T-cell (primary cell): ENCODE results near the gene HS6ST3. TPM values are rescaled to one million over a fixed set of nuclear protein-coding genes. Genes with fewer than 3 reads are reported as not detected.

Source experiments
- ATAC-seq, 4 experiments: fragments of 200-7000 bp in 3 of 4; fragments of 150-1000 bp in 1 of 4; cut with Tn5 transposase; replicated peaks in 1 of 4; 1 replicate in 3 of 4; 2 replicates in 1 of 4; pipeline ENCODE4 v1.10.0; 2021; ENCODE audit warnings: moderate library complexity in 3 of 4, mild to moderate bottlenecking in 2 of 4, moderate number of reproducible peaks in 1 of 4
- CTCF ChIA-PET, 2 donors: fragments of 300-600 bp; sonication (Branson Sonifier 250); formaldehyde crosslinking; loops; one replicate each; lab custom pipeline; 2022; ENCODE audit warnings: antibody characterized with exemption in 2 of 2; lab: Charles Lee
- POLR2A ChIA-PET, 2 donors: fragments of 300-600 bp; sonication (Branson Sonifier 250); formaldehyde crosslinking; loops; one replicate each; lab custom pipeline; 2022; ENCODE audit warnings: antibody characterized with exemption in 2 of 2; lab: Charles Lee
- DNase-seq, 35 experiments: peaks; one replicate each; pipeline versions ENCODE4 v3.0.0 to v3.0.0-alpha.2; 2013 to 2023
- H3K27ac ChIP-seq: one replicate; pipeline ENCODE4 v1.5.1; 2013; ENCODE audit warnings: low read length
- H3K27me3 ChIP-seq, 2 experiments: replicated peaks in 1 of 2; 1 replicate in 1 of 2; 2 replicates in 1 of 2; pipeline versions ENCODE4 v1.6.1 to v1.7.0; 2013; ENCODE audit warnings: low read length in 1 of 2, mixed read lengths in 1 of 2; ENCODE audit not compliant: control insufficient read depth in 2 of 2, insufficient read depth in 2 of 2; ENCODE audit errors: extremely low read depth in 1 of 2
- H3K36me3 ChIP-seq, 2 donors: 1 replicate in 1 of 2; 2 replicates in 1 of 2; pipeline versions ENCODE4 v1.6.1 to v1.7.0; 2013; ENCODE audit warnings: low read length in 1 of 2; ENCODE audit not compliant: control insufficient read depth in 2 of 2, insufficient read depth in 1 of 2; ENCODE audit errors: extremely low read depth in 1 of 2
- H3K4me1 ChIP-seq, 2 experiments: 1 replicate in 1 of 2; 2 replicates in 1 of 2; pipeline versions ENCODE4 v1.6.1 to v1.7.0; 2013; ENCODE audit warnings: low read length in 2 of 2, mixed read lengths in 1 of 2; ENCODE audit not compliant: insufficient read depth in 2 of 2, control insufficient read depth in 1 of 2; ENCODE audit errors: extremely low read depth in 1 of 2
- H3K4me3 ChIP-seq, 2 donors: 1 replicate in 1 of 2; 2 replicates in 1 of 2; pipeline versions ENCODE4 v1.5.1 to v1.7.0; 2013; ENCODE audit warnings: mild to moderate bottlenecking in 2 of 2, low read length in 1 of 2, moderate library complexity in 1 of 2; ENCODE audit not compliant: control insufficient read depth in 1 of 2; ENCODE audit errors: extremely low read depth in 1 of 2
- H3K9me3 ChIP-seq: 2 replicates; pipeline ENCODE4 v1.7.0; 2013
- H3K27ac Mint-ChIP-seq, 2 donors: one replicate each; pipeline ENCODE4 v1.8.0; 2020 to 2021; ENCODE audit warnings: mild to moderate bottlenecking in 2 of 2, mixed read lengths in 2 of 2
- H3K27me3 Mint-ChIP-seq, 2 donors: one replicate each; pipeline ENCODE4 v1.8.0; 2021 to 2022; ENCODE audit warnings: mixed read lengths in 2 of 2
- H3K36me3 Mint-ChIP-seq: one replicate; pipeline ENCODE4 v1.8.0; 2021; ENCODE audit warnings: mixed read lengths
- H3K4me1 Mint-ChIP-seq, 3 donors: one replicate each; pipeline ENCODE4 v1.8.0; 2020 to 2022; ENCODE audit warnings: mixed read lengths in 3 of 3, mild to moderate bottlenecking in 1 of 3
- H3K4me3 Mint-ChIP-seq, 3 donors: one replicate each; pipeline ENCODE4 v1.8.0; 2020 to 2022; ENCODE audit warnings: mild to moderate bottlenecking in 3 of 3, mixed read lengths in 3 of 3, moderate library complexity in 3 of 3
- H3K9me3 Mint-ChIP-seq, 3 donors: one replicate each; pipeline ENCODE4 v1.8.0; 2020 to 2022; ENCODE audit warnings: mixed read lengths in 3 of 3
- WGBS: methylation state at CpG from one replicate; pipeline ENCODE4 v1.1.5; 2013; ENCODE audit warnings: missing lambda C conversion rate; ENCODE audit not compliant: insufficient coverage; 5-methylcytosine and 5-hydroxymethylcytosine counted together
- total RNA-seq, 35 experiments: library from RNA in 6 of 35; stranded (reverse) in 6 of 35; fragments of 120-200 nt in 1 of 35; gene quantifications; one replicate each; pipeline versions ENCODE4 v1.2.1 to v1.2.4 and lab custom pipeline; 2013 to 2026

HS6ST3 gene
- total RNA-seq, 5 donors from 2014 or later (not counting 1 experiment from before 2014, with no cell fraction given): not detected

- 74% methylated on average over 4 of the region's 5 CpGs for WGBS
- no peak for ATAC-seq
- H3K9me3 Mint-ChIP-seq: peaks cover 7 to 18% (median 15%) of the 10 kb centered on the region in 3 donors
- H3K36me3 Mint-ChIP-seq: no peaks in the 10 kb centered on the region
- DNase-seq: no peak
- no peaks in the 10 kb centered on the region for H3K4me1 Mint-ChIP-seq
- H3K27me3 ChIP-seq: no peaks in the 10 kb centered on the region
- H3K9me3 ChIP-seq: no peaks in the 10 kb centered on the region
- ChIA-PET CTCF (no interaction called here), POLR2A (no interaction called here)
- no peaks in the 10 kb centered on the region for H3K36me3 ChIP-seq
- no peak overlapping the region for H3K4me3 ChIP-seq
- no peak overlapping the region for H3K27ac ChIP-seq
- H3K27me3 Mint-ChIP-seq: peaks cover 0 to 4% of the 10 kb centered on the region in 2 donors
- no peaks in the 10 kb centered on the region for H3K4me1 ChIP-seq
- H3K4me3 Mint-ChIP-seq: no peak overlapping the region
- no peak overlapping the region for H3K27ac Mint-ChIP-seq
Measured at GRCh38 chr13:96202315-96202714, 112.4 kb downstream of the HS6ST3 start.

GRCh38 chr13:96203471-96203870, 113.6 kb downstream of the HS6ST3 start:
- H3K27ac Mint-ChIP-seq: no peak overlapping the region
- Histone ChIP-seq H3K36me3 (no peaks in the 10 kb centered on the region), H3K27ac (no peak overlapping the region), H3K27me3 (no peaks in the 10 kb centered on the region), H3K4me3 (no peak overlapping the region), H3K4me1 (no peaks in the 10 kb centered on the region), H3K9me3 (no peaks in the 10 kb centered on the region)
- H3K36me3 Mint-ChIP-seq: no peaks in the 10 kb centered on the region
- DNase-seq (no peak), ATAC-seq (no peak)
- H3K27me3 Mint-ChIP-seq: peaks cover 0 to 4% of the 10 kb centered on the region in 2 donors
- CTCF ChIA-PET: no interaction called here
- POLR2A ChIA-PET: no interaction called here
- peaks cover 7 to 18% (median 15%) of the 10 kb centered on the region in 3 donors for H3K9me3 Mint-ChIP-seq
- H3K4me1 Mint-ChIP-seq: no peaks in the 10 kb centered on the region
- H3K4me3 Mint-ChIP-seq: no peak overlapping the region
- WGBS: no CpG with 5 or more reads among the region's 2 CpGs

DNA sequence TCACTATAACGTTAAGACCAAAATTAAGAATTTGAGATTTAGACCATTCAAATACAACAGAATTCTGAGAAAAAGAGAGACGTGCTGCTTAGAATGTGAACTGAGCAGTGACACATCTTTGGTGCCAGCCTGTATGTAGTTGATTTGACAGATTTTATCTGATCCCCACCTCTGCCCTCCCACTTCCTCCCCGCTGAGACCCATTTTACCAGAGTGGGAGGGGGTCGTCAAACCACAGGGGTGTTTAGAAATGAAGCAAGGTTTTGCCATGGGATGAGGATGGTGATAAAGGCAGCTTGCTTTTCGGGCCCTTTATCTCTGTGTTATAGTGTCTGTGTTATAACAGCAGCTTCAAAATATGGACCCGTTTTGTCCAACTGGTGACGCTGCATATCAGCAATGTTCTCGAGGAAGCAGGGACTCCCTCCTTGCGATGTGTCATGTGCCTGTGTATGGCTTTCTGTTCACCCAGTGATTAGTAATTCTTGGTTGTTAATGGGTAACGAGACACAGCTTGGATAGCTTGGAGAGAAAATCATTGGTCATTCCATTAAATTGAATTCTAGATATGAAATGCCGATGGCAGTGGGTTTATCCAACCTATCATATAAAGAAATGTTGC, 125.0 kb downstream of the HS6ST3 start:
- H3K27ac Mint-ChIP-seq: no peak overlapping the region
- Histone ChIP-seq H3K27me3 (no peaks in the 10 kb centered on the region), H3K36me3 (no peaks in the 10 kb centered on the region), H3K27ac (no peak overlapping the region), H3K4me3 (no peak overlapping the region), H3K9me3 (no peaks in the 10 kb centered on the region), H3K4me1 (no peaks in the 10 kb centered on the region)
- H3K27me3 Mint-ChIP-seq: no peaks in the 10 kb centered on the region
- WGBS: 90% methylated on average over 4 of the region's 11 CpGs
- CTCF ChIA-PET: interaction anchor here in 1 of 2 donors (0.6 kb wide), 1 partner anchor 27 kb away, joined by 3 read pairs; no protein-coding TSS in a partner anchor
- peaks cover 5 to 8% (median 5%) of the 10 kb centered on the region in 3 donors for H3K9me3 Mint-ChIP-seq
- POLR2A ChIA-PET: no interaction called here
- no peak for ATAC-seq
- H3K4me1 Mint-ChIP-seq: no peaks in the 10 kb centered on the region
- no peak for DNase-seq
- H3K36me3 Mint-ChIP-seq: no peaks in the 10 kb centered on the region
- no peak overlapping the region for H3K4me3 Mint-ChIP-seq

DNA sequence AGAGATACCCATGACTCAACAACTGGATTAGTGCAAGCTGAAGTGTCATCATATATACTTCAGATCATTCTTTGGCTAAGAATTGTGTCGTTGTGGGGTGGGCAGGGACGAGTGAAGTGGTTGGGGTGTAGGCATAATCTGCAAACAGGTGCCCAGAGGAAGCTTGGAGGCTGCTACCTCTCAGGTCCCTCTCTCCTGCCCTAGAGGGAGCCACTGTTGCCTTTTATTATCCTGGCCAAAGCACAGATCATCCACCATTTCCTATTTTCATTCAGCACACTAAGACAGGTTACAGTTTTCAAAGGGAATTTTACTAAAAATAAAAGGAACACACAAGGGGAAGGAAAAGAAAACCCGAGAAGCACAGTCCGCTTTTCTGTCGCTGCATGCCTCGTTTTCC, 126.6 kb downstream of the HS6ST3 start:
- Mint-ChIP-seq H3K36me3 (no peaks in the 10 kb centered on the region), H3K27ac (no peak overlapping the region), H3K4me3 (no peak overlapping the region), H3K27me3 (no peaks in the 10 kb centered on the region), H3K9me3 (peaks cover 5 to 10% (median 6%) of the 10 kb centered on the region in 3 donors), H3K4me1 (no peaks in the 10 kb centered on the region)
- H3K36me3 ChIP-seq: no peaks in the 10 kb centered on the region
- no peak overlapping the region for H3K4me3 ChIP-seq
- no peaks in the 10 kb centered on the region for H3K4me1 ChIP-seq
- ATAC-seq: no peak
- no CpG with 5 or more reads among the region's 6 CpGs for WGBS
- POLR2A ChIA-PET: no interaction called here
- H3K9me3 ChIP-seq: no peaks in the 10 kb centered on the region
- H3K27ac ChIP-seq: no peak overlapping the region
- no peak for DNase-seq
- no peaks in the 10 kb centered on the region for H3K27me3 ChIP-seq
- CTCF ChIA-PET: no interaction called here

- no peaks in the 10 kb centered on the region for H3K27me3 ChIP-seq
- ChIA-PET POLR2A (no interaction called here), CTCF (no interaction called here)
- no peak overlapping the region for H3K27ac ChIP-seq
- Mint-ChIP-seq H3K4me1 (no peaks in the 10 kb centered on the region), H3K27me3 (no peaks in the 10 kb centered on the region), H3K9me3 (peaks cover 5 to 10% (median 6%) of the 10 kb centered on the region in 3 donors), H3K36me3 (no peaks in the 10 kb centered on the region), H3K27ac (no peak overlapping the region), H3K4me3 (no peak overlapping the region)
- DNase-seq: no peak
- no peaks in the 10 kb centered on the region for H3K36me3 ChIP-seq
- ATAC-seq: no peak
- WGBS: 70% methylated on average over 4 of the region's 4 CpGs
- no peaks in the 10 kb centered on the region for H3K9me3 ChIP-seq
- no peaks in the 10 kb centered on the region for H3K4me1 ChIP-seq
- no peak overlapping the region for H3K4me3 ChIP-seq
Measured at GRCh38 chr13:96218475-96218874, 128.6 kb downstream of the HS6ST3 start.

- DNase-seq (no peak), ATAC-seq (no peak)
- Histone ChIP-seq H3K9me3 (no peaks in the 10 kb centered on the region), H3K4me1 (no peaks in the 10 kb centered on the region), H3K36me3 (no peaks in the 10 kb centered on the region), H3K4me3 (no peak overlapping the region), H3K27me3 (no peaks in the 10 kb centered on the region), H3K27ac (no peak overlapping the region)
- POLR2A ChIA-PET: no interaction called here
- CTCF ChIA-PET: no interaction called here
- Mint-ChIP-seq H3K4me3 (no peak overlapping the region), H3K9me3 (peaks cover 5 to 10% (median 6%) of the 10 kb centered on the region in 3 donors), H3K36me3 (no peaks in the 10 kb centered on the region), H3K27me3 (no peaks in the 10 kb centered on the region), H3K4me1 (no peaks in the 10 kb centered on the region), H3K27ac (no peak overlapping the region)
Measured at GRCh38 chr13:96221471-96221870, 131.6 kb downstream of the HS6ST3 start.

DNA sequence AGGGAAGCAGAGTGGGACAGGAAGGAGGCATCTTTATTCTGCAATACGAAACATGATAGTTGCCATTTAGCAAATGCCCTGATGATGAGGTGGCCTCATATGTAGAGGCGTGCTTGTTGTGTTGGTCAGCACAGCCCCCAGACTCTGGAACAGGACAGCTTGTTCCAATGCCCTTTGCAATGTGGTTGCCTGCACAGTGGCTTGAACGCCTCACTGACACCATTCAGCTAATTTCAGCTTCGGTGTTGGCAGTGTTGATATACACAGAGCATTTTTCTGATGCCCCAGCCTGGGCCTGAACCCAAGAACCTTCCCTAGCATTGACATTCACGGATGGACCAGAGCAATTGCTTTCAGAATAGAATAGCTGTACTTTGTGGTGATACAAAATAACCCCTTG, 133.3 kb downstream of the HS6ST3 start:
- H3K4me3 Mint-ChIP-seq: no peak overlapping the region
- ChIA-PET CTCF (no interaction called here), POLR2A (no interaction called here)
- peaks cover 0 to 6% (median 5%) of the 10 kb centered on the region in 3 donors for H3K9me3 Mint-ChIP-seq
- no peaks in the 10 kb centered on the region for H3K4me1 Mint-ChIP-seq
- ATAC-seq: no peak
- H3K36me3 Mint-ChIP-seq: no peaks in the 10 kb centered on the region
- no peak overlapping the region for H3K4me3 ChIP-seq
- H3K27me3 ChIP-seq: no peaks in the 10 kb centered on the region
- no peak for DNase-seq
- H3K27me3 Mint-ChIP-seq: no peaks in the 10 kb centered on the region
- WGBS: 81% methylated on average over 4 of the region's 5 CpGs
- no peaks in the 10 kb centered on the region for H3K36me3 ChIP-seq
- no peaks in the 10 kb centered on the region for H3K4me1 ChIP-seq
- no peaks in the 10 kb centered on the region for H3K9me3 ChIP-seq
- H3K27ac Mint-ChIP-seq: no peak overlapping the region
- H3K27ac ChIP-seq: no peak overlapping the region
